Inferior parietal cortex (tissue), 1 donor: ENCODE measurements around the gene RAPGEF2.
A peak's percentile ranks its signal among the peaks of the same experiment; 100 is the strongest.
"Not testable (repeated sequence)": the region's sequence is repeated elsewhere in the genome, so short reads cannot be mapped to it uniquely, and the experiment has no call there.

Source experiments
- DNase-seq: peaks from one replicate; pipeline ENCODE4 v3.0.0-alpha.2; 2016; ENCODE audit errors: extremely low spot score

The RAPGEF2 gene

GRCh38 chr4:159237975-159238374, 135.1 kb downstream of the RAPGEF2 start:
- no peak for DNase-seq

- DNase-seq, result no peak
These were observed 135.8 kb downstream of the RAPGEF2 start for GRCh38 chr4:159238631-159239030.

GRCh38 chr4:159239629-159240028, 136.8 kb downstream of the RAPGEF2 start:
- DNase-seq, result no peak

- DNase-seq, result no peak
These were observed 137.2 kb downstream of the RAPGEF2 start for GRCh38 chr4:159240046-159240445.

- no peak for DNase-seq
These were observed 137.8 kb downstream of the RAPGEF2 start for GRCh38 chr4:159240687-159241086.

- no peak for DNase-seq
These were observed 139.5 kb downstream of the RAPGEF2 start for GRCh38 chr4:159242427-159242826.

- DNase-seq, result peak; percentile 83
These were observed 145.7 kb downstream of the RAPGEF2 start for GRCh38 chr4:159248384-159249178.

- DNase-seq, result no peak
These were observed 148.0 kb downstream of the RAPGEF2 start for GRCh38 chr4:159250751-159251325.

- DNase-seq, result not testable (repeated sequence)
These were observed 148.7 kb downstream of the RAPGEF2 start for GRCh38 chr4:159251580-159251979.

GRCh38 chr4:159252491-159252890, 149.6 kb downstream of the RAPGEF2 start:
- no peak for DNase-seq

GRCh38 chr4:159256037-159256436, 153.2 kb downstream of the RAPGEF2 start:
- DNase-seq, result no peak

- DNase-seq, result no peak
These were observed 156.1 kb downstream of the RAPGEF2 start for GRCh38 chr4:159258889-159259560.

GRCh38 chr4:159264057-159264456, 161.2 kb downstream of the RAPGEF2 start:
- no peak for DNase-seq

GRCh38 chr4:159266981-159267868, 164.3 kb downstream of the RAPGEF2 start:
- peak; percentile 68 for DNase-seq

GRCh38 chr4:159267869-159268285, 165.0 kb downstream of the RAPGEF2 start:
- DNase-seq, result peak; percentile 74

- peak; percentile 70 for DNase-seq
These were observed 165.7 kb downstream of the RAPGEF2 start for GRCh38 chr4:159268607-159269006.

- DNase-seq, result peak; percentile 72
These were observed 166.2 kb downstream of the RAPGEF2 start for GRCh38 chr4:159269116-159269515.

GRCh38 chr4:159269956-159270355, 167.1 kb downstream of the RAPGEF2 start:
- no peak for DNase-seq

GRCh38 chr4:159271856-159272255, 169.0 kb downstream of the RAPGEF2 start:
- no peak for DNase-seq

GRCh38 chr4:159272273-159273140, 169.6 kb downstream of the RAPGEF2 start:
- DNase-seq, result no peak

- DNase-seq, result no peak
These were observed 170.2 kb downstream of the RAPGEF2 start for GRCh38 chr4:159273141-159273438.
